IPS DF 6.9 (cell line): Measurements from ENCODE around the gene TULP3.

Experiments
- DNase-seq: peaks from one replicate; pipeline ENCODE4 v3.0.0-alpha.2; 2013; ENCODE audit warnings: low read depth, low spot score
- H3K27ac ChIP-seq: one replicate; pipeline ENCODE4 v1.5.1; 2013; ENCODE audit warnings: low read length, control low read depth
- H3K27me3 ChIP-seq: 2 replicates; pipeline ENCODE4 v1.6.1; 2013; ENCODE audit warnings: mild to moderate bottlenecking, low read length; ENCODE audit not compliant: control insufficient read depth, insufficient read depth
- H3K36me3 ChIP-seq: 2 replicates; pipeline ENCODE4 v1.6.1; 2013; ENCODE audit warnings: low read length; ENCODE audit not compliant: control insufficient read depth, insufficient read depth
- H3K4me1 ChIP-seq: 2 replicates; pipeline ENCODE4 v1.6.1; 2013; ENCODE audit warnings: low read length; ENCODE audit not compliant: control insufficient read depth, insufficient read depth
- H3K4me3 ChIP-seq: 2 replicates; pipeline ENCODE4 v1.5.1; 2013; ENCODE audit warnings: mild to moderate bottlenecking, low read length
- H3K9me3 ChIP-seq: 2 replicates; pipeline ENCODE4 v1.6.1; 2013; ENCODE audit warnings: low read length, inconsistent platforms; ENCODE audit not compliant: control insufficient read depth, insufficient read depth
- WGBS: extraction: QIAGEN DNeasy Blood & Tissue Kit; methylation state at CpG from one replicate; pipeline ENCODE4 v1.1.7; 2013; ENCODE audit warnings: mixed read lengths, missing lambda C conversion rate; ENCODE audit not compliant: insufficient read length, insufficient coverage; 5-methylcytosine and 5-hydroxymethylcytosine counted together

Gene TULP3

GRCh38 chr12:2890388-2891239 is at the start of gene TULP3:
Gene TULP3, plus strand, starts transcription at chr12:2890891. Its CDS starts 57 bp downstream, at chr12:2890948.
- WGBS = no CpG with 5 or more reads among the region's 83 CpGs
- Histone ChIP-seq H3K4me3 (peak within 1 kb of the TSS; percentile 73; the same call in 1 of the 2 replicates), H3K27me3 (no peaks in the 10 kb centered on the region), H3K4me1 (no peaks in the 10 kb centered on the region), H3K9me3 (no peaks in the 10 kb centered on the region), H3K36me3 (peaks cover 2% of the 10 kb centered on the region; the same call in 1 of the 2 replicates), H3K27ac (no peak within 1 kb of the TSS)
- DNase-seq = peak; percentile 91

GRCh38 chr12:2841056-2841650 is 49.5 kb upstream of the TULP3 start:
- H3K4me3 ChIP-seq = no peak overlapping the region
- no peak overlapping the region for H3K27ac ChIP-seq
- no peaks in the 10 kb centered on the region for H3K36me3 ChIP-seq
- H3K9me3 ChIP-seq = no peaks in the 10 kb centered on the region
- no peaks in the 10 kb centered on the region for H3K27me3 ChIP-seq
- WGBS = no CpG with 5 or more reads among the region's 9 CpGs
- no peaks in the 10 kb centered on the region for H3K4me1 ChIP-seq
- no peak for DNase-seq

GRCh38 chr12:2842948-2843347 is 47.7 kb upstream of the TULP3 start:
- H3K9me3 ChIP-seq = no peaks in the 10 kb centered on the region
- H3K27me3 ChIP-seq = no peaks in the 10 kb centered on the region
- no CpG with 5 or more reads among the region's 5 CpGs for WGBS
- no peak overlapping the region for H3K4me3 ChIP-seq
- no peaks in the 10 kb centered on the region for H3K36me3 ChIP-seq
- H3K4me1 ChIP-seq = no peaks in the 10 kb centered on the region
- H3K27ac ChIP-seq = no peak overlapping the region
- DNase-seq = no peak

GRCh38 chr12:2844786-2845185 is 45.9 kb upstream of the TULP3 start:
- Histone ChIP-seq H3K36me3 (no peaks in the 10 kb centered on the region), H3K4me1 (no peaks in the 10 kb centered on the region), H3K9me3 (no peaks in the 10 kb centered on the region), H3K27ac (no peak overlapping the region), H3K27me3 (no peaks in the 10 kb centered on the region), H3K4me3 (no peak overlapping the region)
- WGBS = no CpG with 5 or more reads among the region's 9 CpGs
- no peak for DNase-seq

- Histone ChIP-seq H3K27me3 (no peaks in the 10 kb centered on the region), H3K36me3 (no peaks in the 10 kb centered on the region), H3K4me1 (no peaks in the 10 kb centered on the region), H3K9me3 (no peaks in the 10 kb centered on the region), H3K27ac (no peak overlapping the region), H3K4me3 (no peak overlapping the region)
- no CpG with 5 or more reads among the region's 6 CpGs for WGBS
- no peak for DNase-seq
These were observed 45.4 kb upstream of the TULP3 start for GRCh38 chr12:2845280-2845679.

- H3K4me1 ChIP-seq = no peaks in the 10 kb centered on the region
- no peak overlapping the region for H3K27ac ChIP-seq
- no peak overlapping the region for H3K4me3 ChIP-seq
- no peaks in the 10 kb centered on the region for H3K9me3 ChIP-seq
- no peaks in the 10 kb centered on the region for H3K27me3 ChIP-seq
- no peak for DNase-seq
- H3K36me3 ChIP-seq = no peaks in the 10 kb centered on the region
- no CpG with 5 or more reads among the region's 3 CpGs for WGBS
These were observed 38.8 kb upstream of the TULP3 start for GRCh38 chr12:2851931-2852330.

GRCh38 chr12:2853626-2854025 is 37.1 kb upstream of the TULP3 start:
- Histone ChIP-seq H3K27ac (no peak overlapping the region), H3K9me3 (no peaks in the 10 kb centered on the region), H3K4me1 (no peaks in the 10 kb centered on the region), H3K4me3 (no peak overlapping the region), H3K27me3 (no peaks in the 10 kb centered on the region), H3K36me3 (0 out of 2 replicates have a peak, but pooled peaks cover 2% of the 10 kb centered on the region)
- WGBS = no CpG with 5 or more reads among the region's 11 CpGs
- peak; percentile 81 for DNase-seq

- Histone ChIP-seq H3K36me3 (peaks cover 10% of the 10 kb centered on the region; the same call in 1 of the 2 replicates), H3K9me3 (no peaks in the 10 kb centered on the region), H3K27me3 (no peaks in the 10 kb centered on the region), H3K27ac (no peak overlapping the region), H3K4me1 (no peaks in the 10 kb centered on the region), H3K4me3 (no peak overlapping the region)
- DNase-seq = no peak
- no CpG with 5 or more reads among the region's 25 CpGs for WGBS
These were observed 35.8 kb upstream of the TULP3 start for GRCh38 chr12:2854669-2855453.

GRCh38 chr12:2855546-2855945 is 35.1 kb upstream of the TULP3 start:
- Histone ChIP-seq H3K4me1 (no peaks in the 10 kb centered on the region), H3K36me3 (peaks cover 10% of the 10 kb centered on the region; the same call in 1 of the 2 replicates)

GRCh38 chr12:2856051-2856450 is 34.6 kb upstream of the TULP3 start:
- Histone ChIP-seq H3K36me3 (peaks cover 10% of the 10 kb centered on the region; the same call in 1 of the 2 replicates), H3K4me3 (no peak overlapping the region), H3K27me3 (no peaks in the 10 kb centered on the region), H3K4me1 (no peaks in the 10 kb centered on the region), H3K9me3 (no peaks in the 10 kb centered on the region), H3K27ac (no peak overlapping the region)
- no peak for DNase-seq
- no CpG with 5 or more reads among the region's 3 CpGs for WGBS

More at GRCh38 chr12:2855546-2855945, 35.1 kb upstream of the TULP3 start:
- no CpG with 5 or more reads among the region's 7 CpGs for WGBS
- no peak for DNase-seq
- Histone ChIP-seq H3K27ac (no peak overlapping the region), H3K9me3 (no peaks in the 10 kb centered on the region), H3K27me3 (no peaks in the 10 kb centered on the region), H3K4me3 (no peak overlapping the region)
